HS-5 (cell line): ENCODE measurements around the gene ATRNL1.
"Not testable (repeated sequence)": the region's sequence is repeated elsewhere in the genome, so short reads cannot be mapped to it uniquely, and the experiment has no call there.

ENCODE experiments used
- DNase-seq: peaks from one replicate; pipeline ENCODE4 v3.0.0-alpha.2; 2012; ENCODE audit warnings: low read depth

The ATRNL1 gene

GRCh38 chr10:115422624-115423023, 329.5 kb downstream of the ATRNL1 start:
- no peak for DNase-seq

GRCh38 chr10:115427611-115428010, 334.4 kb downstream of the ATRNL1 start:
- no peak for DNase-seq

DNA sequence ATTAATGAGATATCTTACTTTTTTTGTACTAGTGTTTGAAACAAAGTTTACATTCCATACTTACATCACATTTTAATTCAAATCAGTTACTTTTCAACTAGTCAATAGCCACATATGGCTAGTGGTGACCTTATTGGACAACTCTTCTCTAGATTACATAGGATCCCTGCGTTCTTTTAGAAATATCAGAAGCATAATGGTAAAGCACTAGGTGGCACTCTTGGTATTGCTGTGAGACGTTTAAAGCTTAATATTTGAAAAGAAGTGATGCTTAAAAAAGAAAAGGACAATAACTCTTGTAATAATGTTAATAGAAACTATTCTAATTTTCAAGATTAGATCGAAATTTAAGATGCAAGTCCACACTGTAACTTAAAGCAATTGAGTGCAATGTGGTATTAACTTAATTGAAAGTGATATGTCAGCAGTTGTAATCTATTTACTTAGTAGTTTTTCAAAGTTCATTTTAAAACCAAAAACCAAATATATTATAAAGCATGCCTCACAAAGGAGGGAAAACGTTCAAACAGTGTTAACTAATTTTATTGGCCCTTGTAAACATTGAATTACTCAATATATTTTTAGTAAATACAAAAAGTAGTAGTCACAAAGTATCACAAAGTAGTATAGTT, 339.1 kb downstream of the ATRNL1 start:
- DNase-seq, result peak; percentile 18

DNA sequence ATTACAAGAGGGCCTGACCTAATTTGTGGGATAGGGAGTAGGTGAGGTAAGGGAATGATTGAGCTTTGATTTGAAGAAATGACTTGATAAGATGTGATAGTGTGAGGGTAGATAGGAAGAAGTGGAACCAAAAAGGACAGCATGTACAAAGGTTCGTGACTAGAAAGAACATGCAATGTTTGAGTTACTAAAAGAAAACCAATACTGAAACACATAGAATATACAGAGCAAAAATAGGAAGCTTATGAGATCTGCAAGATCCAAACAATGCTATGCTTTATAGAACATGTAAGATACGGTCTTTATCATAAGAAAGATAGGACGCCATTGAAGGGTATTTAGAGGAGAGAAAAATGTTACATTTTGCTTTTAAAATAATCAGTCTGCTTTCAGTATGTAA, 343.8 kb downstream of the ATRNL1 start:
- no peak for DNase-seq

GRCh38 chr10:115441907-115442545, 348.9 kb downstream of the ATRNL1 start:
- DNase-seq, result no peak

DNA sequence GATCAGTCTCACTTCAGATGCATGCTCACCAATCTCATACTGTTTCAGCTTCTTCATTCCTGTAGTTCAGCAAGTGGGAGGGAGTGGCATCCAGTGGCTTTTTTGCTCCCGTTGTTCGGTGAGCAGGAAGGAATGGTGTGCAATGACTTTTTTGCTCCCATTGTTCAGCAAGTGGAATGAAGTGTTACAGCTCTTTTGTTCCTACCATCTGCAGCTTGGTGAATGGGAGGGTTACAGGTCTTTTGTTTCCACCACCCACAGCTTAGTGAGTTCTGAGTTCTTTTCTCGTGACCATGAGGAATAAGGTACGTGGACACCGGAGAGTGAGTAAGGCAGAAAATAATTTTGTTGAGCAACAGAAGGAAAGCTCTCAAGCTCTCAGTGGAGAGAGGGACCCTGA, 363.6 kb downstream of the ATRNL1 start:
- DNase-seq, result no peak

GRCh38 chr10:115483294-115483693, 390.1 kb downstream of the ATRNL1 start:
- DNase-seq, result no peak

DNA sequence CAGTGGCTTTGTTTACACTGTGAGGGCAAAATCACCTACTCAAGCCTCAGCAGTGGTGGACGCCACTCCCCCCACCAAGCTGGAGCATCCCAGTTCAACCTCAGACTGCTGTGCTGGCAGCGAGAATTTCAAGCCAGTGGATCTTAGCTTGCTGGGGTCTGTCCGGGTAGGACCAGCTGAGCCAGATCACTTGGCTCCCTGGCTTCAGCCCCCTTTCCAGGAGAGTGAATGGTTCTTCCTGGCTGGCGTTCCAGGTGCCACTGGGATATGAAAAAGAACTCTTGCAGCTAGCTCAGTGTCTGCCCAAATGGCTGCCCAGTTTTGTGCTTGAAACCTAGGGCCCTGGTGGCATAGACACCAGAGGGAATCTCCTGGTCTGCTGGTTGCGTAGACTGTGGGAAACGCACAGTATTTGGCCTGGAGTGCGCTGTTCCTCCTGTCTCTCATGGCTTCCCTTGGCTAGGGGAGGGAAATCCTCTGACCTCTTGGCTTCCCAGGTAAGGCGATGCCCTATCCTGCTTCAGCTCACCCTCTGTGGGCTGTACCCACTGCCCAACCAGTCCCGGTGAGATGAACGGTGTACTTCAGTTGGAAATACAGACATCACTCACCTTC, 398.5 kb downstream of the ATRNL1 start:
- no peak for DNase-seq

- DNase-seq, result no peak
Observed at GRCh38 chr10:115503546-115503945, 410.4 kb downstream of the ATRNL1 start.

DNA sequence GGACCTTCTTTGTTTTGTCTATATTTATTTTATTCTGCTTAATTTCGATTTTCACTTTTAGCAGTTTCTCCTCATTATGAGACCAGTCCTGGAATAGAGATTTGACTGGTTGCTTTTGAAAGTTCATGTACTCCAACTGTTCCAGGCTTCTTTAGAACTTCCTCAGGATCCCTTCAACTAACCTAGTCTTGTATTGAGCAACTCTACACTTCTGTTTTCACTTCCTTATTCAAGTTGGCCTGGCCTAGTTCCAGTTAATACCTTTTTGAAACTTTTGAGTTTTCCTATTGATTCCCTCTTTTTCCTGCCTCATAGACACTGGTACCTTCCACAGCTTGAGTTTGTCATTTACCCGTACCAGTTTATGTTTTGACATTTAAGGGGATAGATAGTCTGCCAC, 421.7 kb downstream of the ATRNL1 start:
- no peak for DNase-seq

DNA sequence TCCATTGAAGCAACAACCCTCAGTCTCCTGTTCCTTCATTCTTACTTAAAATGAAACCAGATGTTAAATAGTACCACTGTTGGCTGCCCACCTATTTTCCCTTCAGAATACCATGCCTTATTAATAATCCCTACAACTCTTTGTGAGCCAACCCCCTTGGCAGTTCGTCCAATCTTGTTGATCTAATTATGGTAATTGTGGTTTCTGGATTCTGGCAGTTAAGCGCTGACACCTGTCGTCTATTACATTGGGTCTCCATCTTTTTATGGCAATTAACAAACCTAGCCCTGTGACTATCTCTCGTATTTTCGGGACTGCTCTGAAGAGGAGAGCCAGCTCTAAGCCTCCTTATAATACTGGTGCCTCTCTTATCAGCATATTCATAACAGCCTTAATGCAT, 432.0 kb downstream of the ATRNL1 start:
- DNase-seq, result no peak

DNA sequence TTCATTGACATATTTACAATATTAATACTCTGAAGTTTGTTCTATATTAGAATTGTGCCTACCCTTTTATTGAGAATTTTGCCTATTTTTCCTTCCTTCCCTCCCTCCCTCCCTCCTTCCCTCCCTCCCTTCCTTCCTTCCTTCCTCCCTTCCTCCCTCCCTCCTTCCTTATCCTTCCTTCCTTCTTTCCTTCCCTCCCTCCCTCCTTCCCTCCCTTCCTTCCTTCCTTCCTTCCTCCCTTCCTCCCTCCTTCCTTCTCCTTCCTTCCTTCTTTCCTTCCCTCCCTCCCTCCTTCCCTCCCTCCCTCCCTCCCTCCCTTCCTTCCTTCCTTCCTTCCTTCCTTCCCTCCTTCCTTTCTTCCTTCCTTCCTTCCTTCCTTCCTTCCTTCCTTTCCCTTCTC, 434.5 kb downstream of the ATRNL1 start:
- not testable (repeated sequence) for DNase-seq

DNA sequence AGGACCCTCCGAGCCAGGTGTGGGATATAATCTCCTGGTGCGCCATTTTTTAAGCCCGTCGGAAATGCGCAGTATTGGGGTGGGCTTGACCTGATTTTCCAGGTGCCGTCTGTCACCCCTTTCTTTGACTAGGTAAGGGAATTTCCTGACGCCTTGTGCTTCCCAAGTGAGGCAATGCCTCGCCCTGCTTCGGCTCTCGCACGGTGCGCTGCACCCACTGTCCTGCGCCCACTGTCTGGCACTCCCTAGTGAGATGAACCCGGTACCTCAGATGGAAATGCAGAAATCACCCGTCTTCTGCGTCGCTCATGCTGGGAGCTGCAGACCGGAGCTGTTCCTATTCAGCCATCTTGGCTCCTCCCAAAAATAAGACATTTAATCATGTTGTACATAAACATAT, 443.2 kb downstream of the ATRNL1 start:
- DNase-seq, result not testable (repeated sequence)

GRCh38 chr10:115539142-115539762, 446.1 kb downstream of the ATRNL1 start:
- no peak for DNase-seq

DNA sequence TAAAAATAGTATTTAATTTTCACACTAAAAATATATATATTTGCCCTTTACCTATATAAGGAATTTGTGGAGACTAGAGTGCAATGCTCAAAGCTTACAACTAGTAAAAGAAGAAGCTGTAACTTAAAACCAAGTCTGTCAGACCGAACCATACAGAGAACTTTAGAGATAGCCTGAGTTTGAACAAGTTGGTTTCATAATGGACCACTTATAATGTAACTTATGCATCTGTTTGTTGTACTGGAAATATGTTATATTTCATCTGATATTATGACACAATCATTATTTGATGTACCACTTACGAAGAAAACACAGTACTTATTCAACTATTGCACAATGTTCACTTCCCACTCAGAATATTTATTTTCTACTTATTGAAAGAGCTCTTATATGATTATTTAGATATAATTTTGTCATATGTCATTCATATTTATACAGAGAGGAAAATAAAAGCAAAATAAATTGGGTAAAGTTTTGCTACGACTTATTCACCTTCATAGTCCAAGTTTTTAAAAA, 462.8 kb downstream of the ATRNL1 start:
- DNase-seq, result no peak

DNA sequence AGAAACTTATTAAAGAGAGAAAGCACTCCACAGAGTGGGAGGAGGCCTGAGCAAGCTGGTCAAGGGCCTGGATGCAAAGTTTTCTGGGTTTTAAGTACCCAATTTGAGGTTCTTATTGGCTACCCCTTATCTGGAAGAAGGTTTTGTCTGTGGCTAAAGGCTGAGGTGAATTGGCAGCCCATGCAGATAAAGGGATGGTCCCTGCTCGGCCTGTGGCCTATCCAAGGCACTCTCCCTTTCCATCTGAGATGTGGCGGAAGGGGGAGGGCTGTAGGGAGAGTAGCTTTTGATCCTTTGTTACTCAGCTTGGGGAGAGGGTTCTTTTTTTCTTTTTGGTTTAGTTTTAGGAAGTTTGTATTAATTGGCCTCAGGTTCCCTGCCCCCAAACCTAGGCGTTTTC, 465.1 kb downstream of the ATRNL1 start:
- no peak for DNase-seq

DNA sequence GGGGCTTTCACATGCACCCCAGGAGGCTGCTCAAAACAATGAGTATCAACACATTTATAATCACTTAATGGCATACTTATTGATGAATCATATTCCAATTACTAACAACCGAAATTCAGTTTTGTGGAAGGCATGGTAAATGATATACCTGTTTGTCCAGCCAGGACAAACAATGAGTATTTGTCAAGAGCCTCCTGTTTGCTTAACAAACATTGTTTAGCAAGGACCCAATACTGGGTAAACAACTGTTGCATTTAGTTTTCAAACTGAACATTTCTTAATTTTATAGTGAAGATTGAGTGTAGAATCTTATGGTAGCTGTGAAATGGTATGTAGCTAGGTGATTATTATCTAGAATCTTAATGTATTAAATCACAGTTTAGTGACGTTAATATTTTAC, 473.7 kb downstream of the ATRNL1 start:
- no peak for DNase-seq

GRCh38 chr10:115572740-115573455, 479.7 kb downstream of the ATRNL1 start:
- no peak for DNase-seq

DNA sequence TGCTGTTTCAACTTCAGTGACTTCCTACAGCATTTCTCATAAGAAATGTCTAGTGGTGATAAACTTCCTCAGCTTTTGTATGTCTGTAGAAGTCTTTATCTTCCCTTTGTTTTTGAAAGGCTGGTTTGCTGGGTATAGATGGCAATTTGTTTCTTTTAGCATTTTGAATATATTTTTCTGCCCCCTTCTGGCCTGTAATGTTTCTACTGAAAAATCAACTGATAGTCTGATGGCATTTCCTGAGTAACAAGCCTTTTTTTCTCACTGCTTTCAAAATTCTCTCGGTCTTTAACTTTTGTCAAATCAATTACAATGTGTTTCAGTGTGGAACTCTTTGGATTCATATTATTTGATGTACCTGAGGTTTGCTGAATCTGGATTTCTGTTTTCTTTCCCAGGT, 487.1 kb downstream of the ATRNL1 start:
- DNase-seq, result no peak

DNA sequence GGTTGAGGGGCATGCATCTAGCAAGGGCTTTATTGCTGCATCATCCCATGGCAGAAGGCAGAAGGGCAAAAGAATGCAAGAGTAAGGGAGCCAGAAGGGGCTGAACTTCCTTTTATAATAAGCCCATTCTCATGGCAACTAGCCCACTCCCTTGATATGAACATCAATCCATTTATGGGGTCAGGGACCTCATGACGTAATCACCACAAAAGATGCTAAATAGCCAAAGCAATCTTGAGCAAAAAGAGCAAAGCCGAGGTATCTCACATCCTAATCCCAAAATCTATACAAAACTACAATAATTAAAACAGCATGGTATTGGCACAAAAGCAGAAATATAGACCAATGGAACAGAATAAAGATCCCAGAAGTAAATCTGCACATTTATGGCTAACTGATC, 499.9 kb downstream of the ATRNL1 start:
- no peak for DNase-seq

DNA sequence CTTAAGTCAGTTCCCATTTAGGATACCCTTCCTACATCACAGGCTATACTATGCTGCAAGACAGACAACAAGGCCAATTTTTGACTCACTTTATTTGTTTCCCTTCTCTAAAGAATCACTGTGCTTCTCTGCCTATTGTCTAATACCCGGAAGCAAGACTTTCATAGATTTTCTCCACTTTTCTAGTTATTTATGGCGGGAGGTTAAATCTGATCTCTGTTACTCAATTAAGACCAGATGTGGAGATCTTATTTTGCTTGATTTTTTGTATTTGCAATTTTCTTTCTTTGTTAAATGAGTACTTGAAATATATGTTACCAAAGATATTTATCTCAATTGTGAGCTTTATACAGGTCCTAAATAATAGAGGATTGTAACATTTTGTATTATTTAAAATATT, 511.5 kb downstream of the ATRNL1 start:
- DNase-seq, result no peak

- peak; percentile 18 for DNase-seq
Observed at GRCh38 chr10:115606086-115606485, 512.9 kb downstream of the ATRNL1 start.
